Measurements from ENCODE around the gene SLC25A17.
"Not testable (repeated sequence)": the region's sequence is repeated elsewhere in the genome, so short reads cannot be mapped to it uniquely, and the experiment has no call there.

The SLC25A17 gene

DNA sequence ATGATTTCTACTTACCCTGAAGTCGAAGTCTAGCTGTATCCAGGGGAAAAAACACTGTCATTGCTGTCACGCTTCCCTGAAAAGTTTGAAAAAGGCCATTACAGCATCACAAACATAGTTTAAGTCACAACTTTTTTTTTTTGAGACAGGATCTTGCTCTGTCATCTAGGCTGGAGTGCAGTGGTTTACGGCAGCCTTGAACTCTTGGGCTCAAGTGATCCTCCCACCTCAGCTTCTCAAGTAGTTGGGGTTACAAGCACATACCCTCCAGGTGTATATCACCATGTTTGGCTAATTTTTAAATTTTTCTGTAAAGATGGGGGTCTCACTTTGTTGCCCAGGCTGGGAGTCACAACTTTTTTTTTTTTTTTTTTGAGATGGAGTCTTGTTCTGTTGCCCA lies 20.1 kb downstream of the SLC25A17 start:
- Histone ChIP-seq H3K27me3 (ENCODE audit: control insufficient read depth in 2 of 2, insufficient read depth in 2 of 2, low read length in 2 of 2) (no peaks in the 10 kb centered on the region), H3K4me3 (ENCODE audit: low read length in 2 of 2) (no peak overlapping the region)

GRCh38 chr22:40797427-40797826 lies 21.7 kb downstream of the SLC25A17 start:
- no peak overlapping the region for H3K9ac ChIP-seq (ENCODE audit: low read depth in 1 of 2, low read length in 2 of 2)
- H3K4me1 ChIP-seq (ENCODE audit: control insufficient read depth in 2 of 2, insufficient read depth in 2 of 2, low read length in 2 of 2) = no peaks in the 10 kb centered on the region
- no peaks in the 10 kb centered on the region for H3K9me3 ChIP-seq (ENCODE audit: control insufficient read depth in 2 of 2, low read length in 2 of 2)
- peaks cover 0 to 9% of the 10 kb centered on the region in 2 donors for H3K36me3 ChIP-seq (ENCODE audit: control insufficient read depth in 2 of 2, insufficient read depth in 2 of 2, low read length in 2 of 2)
- no peak overlapping the region for H3K4me3 ChIP-seq (ENCODE audit: low read length in 2 of 2)
- H3K27me3 ChIP-seq (ENCODE audit: control insufficient read depth in 2 of 2, insufficient read depth in 2 of 2, low read length in 2 of 2) = no peaks in the 10 kb centered on the region
- no peak overlapping the region for H3K27ac ChIP-seq (ENCODE audit: low read depth in 2 of 2, low read length in 2 of 2)

More for the DNA sequence above, 20.1 kb downstream of the SLC25A17 start:
- Histone ChIP-seq H3K9me3 (ENCODE audit: control insufficient read depth in 2 of 2, low read length in 2 of 2) (no peaks in the 10 kb centered on the region), H3K27ac (ENCODE audit: low read depth in 2 of 2, low read length in 2 of 2) (no peak overlapping the region), H3K4me1 (ENCODE audit: control insufficient read depth in 2 of 2, insufficient read depth in 2 of 2, low read length in 2 of 2) (no peaks in the 10 kb centered on the region), H3K36me3 (ENCODE audit: control insufficient read depth in 2 of 2, insufficient read depth in 2 of 2, low read length in 2 of 2) (peaks cover 0 to 9% of the 10 kb centered on the region in 2 donors), H3K9ac (ENCODE audit: low read depth in 1 of 2, low read length in 2 of 2) (no peak overlapping the region)

DNA sequence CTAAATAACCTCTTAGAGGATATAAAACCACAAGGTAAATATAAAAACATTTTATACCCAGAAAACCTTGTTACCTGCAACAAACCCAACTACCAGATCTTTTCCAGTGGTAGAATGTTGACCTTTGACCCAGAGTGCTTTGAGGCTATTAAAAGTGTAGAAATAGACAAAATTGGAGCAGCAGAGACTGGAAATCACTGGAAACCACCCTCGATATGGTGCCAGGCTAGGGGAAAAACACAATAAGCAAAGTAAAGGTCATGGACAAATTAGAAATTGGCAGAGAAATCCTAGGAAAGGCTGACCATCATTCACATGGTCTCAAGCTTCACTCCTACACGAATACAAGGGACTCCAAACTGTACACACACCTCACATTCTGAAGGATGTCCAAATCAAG lies 26.7 kb downstream of the SLC25A17 start:
- Histone ChIP-seq H3K27me3 (ENCODE audit: control insufficient read depth in 2 of 2, insufficient read depth in 2 of 2, low read length in 2 of 2) (no peaks in the 10 kb centered on the region), H3K4me1 (ENCODE audit: control insufficient read depth in 2 of 2, insufficient read depth in 2 of 2, low read length in 2 of 2) (no peaks in the 10 kb centered on the region), H3K4me3 (ENCODE audit: low read length in 2 of 2) (no peak overlapping the region), H3K9ac (ENCODE audit: low read depth in 1 of 2, low read length in 2 of 2) (no peak overlapping the region), H3K36me3 (ENCODE audit: control insufficient read depth in 2 of 2, insufficient read depth in 2 of 2, low read length in 2 of 2) (peaks cover 5 to 6% of the 10 kb centered on the region in 2 donors), H3K27ac (ENCODE audit: low read depth in 2 of 2, low read length in 2 of 2) (no peak overlapping the region), H3K9me3 (ENCODE audit: control insufficient read depth in 2 of 2, low read length in 2 of 2) (no peaks in the 10 kb centered on the region)

DNA sequence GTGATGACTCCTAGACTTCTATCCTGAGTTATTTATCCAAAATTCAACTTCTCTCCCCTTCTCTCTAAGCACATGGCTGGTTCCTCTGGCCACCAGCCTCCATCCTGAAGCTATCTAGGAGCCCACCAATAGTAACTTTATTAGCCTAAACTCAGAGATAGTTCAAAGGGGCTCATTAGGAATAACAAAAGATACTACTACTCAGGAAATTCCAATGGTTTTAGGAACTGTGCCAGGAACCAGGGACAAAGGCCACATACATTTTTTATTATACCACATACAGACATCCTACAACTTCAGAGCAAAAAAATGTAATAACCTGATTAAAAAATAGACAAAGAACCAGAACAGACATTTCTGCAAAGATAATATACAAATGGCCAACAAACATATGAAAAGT lies 27.9 kb downstream of the SLC25A17 start:
- peaks cover 6 to 10% of the 10 kb centered on the region in 2 donors for H3K36me3 ChIP-seq (ENCODE audit: control insufficient read depth in 2 of 2, insufficient read depth in 2 of 2, low read length in 2 of 2)

DNA sequence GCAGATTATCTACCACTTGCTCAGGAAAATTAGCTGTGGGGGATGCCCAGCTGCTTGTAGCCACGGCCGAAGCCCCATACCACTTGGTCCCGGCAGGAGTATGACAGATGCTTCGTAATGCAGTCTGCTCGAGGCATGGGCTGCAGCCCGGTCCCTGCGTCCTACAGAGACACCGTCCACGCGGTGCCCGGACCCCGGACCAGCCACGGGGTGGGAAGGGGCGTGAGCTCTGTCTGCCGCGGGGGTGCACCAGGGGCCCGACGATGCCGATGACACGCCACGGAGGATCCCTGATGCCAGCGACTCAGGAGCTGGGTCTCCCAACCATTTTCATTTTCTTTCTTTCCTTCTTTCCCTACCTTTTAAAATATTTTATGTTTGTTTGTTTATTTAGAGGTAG lies 30.0 kb downstream of the SLC25A17 start:
- no peaks in the 10 kb centered on the region for H3K9me3 ChIP-seq (ENCODE audit: control insufficient read depth in 2 of 2, low read length in 2 of 2)
- H3K4me3 ChIP-seq (ENCODE audit: low read length in 2 of 2) = no peak overlapping the region

More for the DNA sequence above, 27.9 kb downstream of the SLC25A17 start:
- no peaks in the 10 kb centered on the region for H3K9me3 ChIP-seq (ENCODE audit: control insufficient read depth in 2 of 2, low read length in 2 of 2)
- H3K4me1 ChIP-seq (ENCODE audit: control insufficient read depth in 2 of 2, insufficient read depth in 2 of 2, low read length in 2 of 2) = no peaks in the 10 kb centered on the region
- no peak overlapping the region for H3K27ac ChIP-seq (ENCODE audit: low read depth in 2 of 2, low read length in 2 of 2)
- H3K4me3 ChIP-seq (ENCODE audit: low read length in 2 of 2) = no peak overlapping the region
- no peaks in the 10 kb centered on the region for H3K27me3 ChIP-seq (ENCODE audit: control insufficient read depth in 2 of 2, insufficient read depth in 2 of 2, low read length in 2 of 2)
- no peak overlapping the region for H3K9ac ChIP-seq (ENCODE audit: low read depth in 1 of 2, low read length in 2 of 2)

GRCh38 chr22:40782521-40782920 lies 36.6 kb downstream of the SLC25A17 start:
- no peaks in the 10 kb centered on the region for H3K9me3 ChIP-seq (ENCODE audit: control insufficient read depth in 2 of 2, low read length in 2 of 2)
- no peak overlapping the region for H3K27ac ChIP-seq (ENCODE audit: low read depth in 2 of 2, low read length in 2 of 2)
- no peaks in the 10 kb centered on the region for H3K4me1 ChIP-seq (ENCODE audit: control insufficient read depth in 2 of 2, insufficient read depth in 2 of 2, low read length in 2 of 2)
- no peaks in the 10 kb centered on the region for H3K27me3 ChIP-seq (ENCODE audit: control insufficient read depth in 2 of 2, insufficient read depth in 2 of 2, low read length in 2 of 2)
- H3K4me3 ChIP-seq (ENCODE audit: low read length in 2 of 2) = no peak overlapping the region
- peaks cover 13 to 15% of the 10 kb centered on the region in 2 donors for H3K36me3 ChIP-seq (ENCODE audit: control insufficient read depth in 2 of 2, insufficient read depth in 2 of 2, low read length in 2 of 2)
- no peak overlapping the region for H3K9ac ChIP-seq (ENCODE audit: low read depth in 1 of 2, low read length in 2 of 2)

More for the DNA sequence above, 30.0 kb downstream of the SLC25A17 start:
- Histone ChIP-seq H3K9ac (ENCODE audit: low read depth in 1 of 2, low read length in 2 of 2) (no peak overlapping the region), H3K27me3 (ENCODE audit: control insufficient read depth in 2 of 2, insufficient read depth in 2 of 2, low read length in 2 of 2) (no peaks in the 10 kb centered on the region), H3K36me3 (ENCODE audit: control insufficient read depth in 2 of 2, insufficient read depth in 2 of 2, low read length in 2 of 2) (peaks cover 6 to 12% of the 10 kb centered on the region in 2 donors), H3K27ac (ENCODE audit: low read depth in 2 of 2, low read length in 2 of 2) (no peak overlapping the region), H3K4me1 (ENCODE audit: control insufficient read depth in 2 of 2, insufficient read depth in 2 of 2, low read length in 2 of 2) (no peaks in the 10 kb centered on the region)

DNA sequence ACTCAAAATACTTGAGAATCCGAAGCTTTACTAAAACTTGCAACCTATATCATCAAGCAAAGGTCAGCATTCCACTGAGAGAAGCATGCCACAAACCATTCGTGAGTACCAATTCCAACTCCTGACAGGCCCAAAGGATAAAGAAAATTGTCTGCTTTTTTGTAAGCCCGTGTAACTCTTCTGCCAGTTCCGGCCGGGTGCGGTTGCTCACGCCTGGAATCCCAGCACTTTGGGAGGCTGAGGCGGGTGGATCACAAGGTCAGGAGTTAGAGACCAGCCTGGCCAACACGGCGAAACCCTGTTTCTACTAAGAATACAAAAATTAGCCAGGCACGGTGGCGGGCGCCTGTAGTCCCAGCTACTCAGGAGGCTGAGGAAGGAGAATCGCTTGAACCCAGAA lies 37.4 kb downstream of the SLC25A17 start:
- H3K27me3 ChIP-seq (ENCODE audit: control insufficient read depth in 2 of 2, insufficient read depth in 2 of 2, low read length in 2 of 2); H3K4me3 ChIP-seq (ENCODE audit: low read length in 2 of 2); H3K9ac ChIP-seq (ENCODE audit: low read depth in 1 of 2, low read length in 2 of 2); H3K27ac ChIP-seq (ENCODE audit: low read depth in 2 of 2, low read length in 2 of 2); H3K9me3 ChIP-seq (ENCODE audit: control insufficient read depth in 2 of 2, low read length in 2 of 2); H3K4me1 ChIP-seq (ENCODE audit: control insufficient read depth in 2 of 2, insufficient read depth in 2 of 2, low read length in 2 of 2): not testable (repeated sequence)
- peaks cover 12 to 16% of the 10 kb centered on the region in 2 donors for H3K36me3 ChIP-seq (ENCODE audit: control insufficient read depth in 2 of 2, insufficient read depth in 2 of 2, low read length in 2 of 2)

- Histone ChIP-seq H3K27me3 (ENCODE audit: control insufficient read depth in 2 of 2, insufficient read depth in 2 of 2, low read length in 2 of 2) (no peaks in the 10 kb centered on the region), H3K36me3 (ENCODE audit: control insufficient read depth in 2 of 2, insufficient read depth in 2 of 2, low read length in 2 of 2) (peaks cover 14 to 20% of the 10 kb centered on the region in 2 donors), H3K4me3 (ENCODE audit: low read length in 2 of 2) (no peak overlapping the region), H3K4me1 (ENCODE audit: control insufficient read depth in 2 of 2, insufficient read depth in 2 of 2, low read length in 2 of 2) (no peaks in the 10 kb centered on the region), H3K9me3 (ENCODE audit: control insufficient read depth in 2 of 2, low read length in 2 of 2) (no peaks in the 10 kb centered on the region), H3K9ac (ENCODE audit: low read depth in 1 of 2, low read length in 2 of 2) (no peak overlapping the region), H3K27ac (ENCODE audit: low read depth in 2 of 2, low read length in 2 of 2) (no peak overlapping the region)
Measured at GRCh38 chr22:40769761-40770160, 49.4 kb downstream of the SLC25A17 start.

- no peaks in the 10 kb centered on the region for H3K9me3 ChIP-seq (ENCODE audit: control insufficient read depth in 2 of 2, low read length in 2 of 2)
- H3K27ac ChIP-seq (ENCODE audit: low read depth in 2 of 2, low read length in 2 of 2) = no peak overlapping the region
- H3K27me3 ChIP-seq (ENCODE audit: control insufficient read depth in 2 of 2, insufficient read depth in 2 of 2, low read length in 2 of 2) = no peaks in the 10 kb centered on the region
- H3K4me1 ChIP-seq (ENCODE audit: control insufficient read depth in 2 of 2, insufficient read depth in 2 of 2, low read length in 2 of 2) = no peaks in the 10 kb centered on the region
- H3K36me3 ChIP-seq (ENCODE audit: control insufficient read depth in 2 of 2, insufficient read depth in 2 of 2, low read length in 2 of 2) = peaks cover 8 to 14% of the 10 kb centered on the region in 2 donors
- H3K9ac ChIP-seq (ENCODE audit: low read depth in 1 of 2, low read length in 2 of 2) = no peak overlapping the region
- H3K4me3 ChIP-seq (ENCODE audit: low read length in 2 of 2) = no peak overlapping the region
Measured at GRCh38 chr22:40768206-40768605, 50.9 kb downstream of the SLC25A17 start.

DNA sequence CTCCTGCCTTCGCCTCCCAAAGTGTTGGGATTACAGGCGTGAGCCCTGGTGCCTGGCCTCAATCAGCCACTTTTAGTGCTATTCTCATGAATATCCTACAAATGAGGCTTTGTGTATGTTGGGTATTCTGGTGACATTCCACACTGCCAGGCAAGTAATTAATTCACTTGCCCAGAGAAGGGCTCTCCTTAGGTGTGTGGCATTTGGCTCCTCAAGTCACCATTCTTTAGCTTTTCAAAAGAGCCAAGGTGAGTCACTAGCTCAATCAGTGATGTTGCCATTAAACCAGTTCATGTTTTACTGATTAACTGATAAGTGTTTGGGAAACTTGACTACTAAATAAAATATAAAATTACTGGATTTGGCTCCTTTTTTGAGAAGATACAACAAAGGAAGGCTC lies 52.2 kb downstream of the SLC25A17 start:
- H3K4me1 ChIP-seq (ENCODE audit: control insufficient read depth in 2 of 2, insufficient read depth in 2 of 2, low read length in 2 of 2) = no peaks in the 10 kb centered on the region

More for the DNA sequence above, 52.2 kb downstream of the SLC25A17 start:
- no peak overlapping the region for H3K4me3 ChIP-seq (ENCODE audit: low read length in 2 of 2)
- no peaks in the 10 kb centered on the region for H3K27me3 ChIP-seq (ENCODE audit: control insufficient read depth in 2 of 2, insufficient read depth in 2 of 2, low read length in 2 of 2)
- H3K9me3 ChIP-seq (ENCODE audit: control insufficient read depth in 2 of 2, low read length in 2 of 2) = no peaks in the 10 kb centered on the region
- H3K9ac ChIP-seq (ENCODE audit: low read depth in 1 of 2, low read length in 2 of 2) = no peak overlapping the region
- H3K36me3 ChIP-seq (ENCODE audit: control insufficient read depth in 2 of 2, insufficient read depth in 2 of 2, low read length in 2 of 2) = peaks cover 7 to 14% of the 10 kb centered on the region in 2 donors
- no peak overlapping the region for H3K27ac ChIP-seq (ENCODE audit: low read depth in 2 of 2, low read length in 2 of 2)

Data from mucosa of rectum (tissue), 2 donors.